Osteoblast (primary cell): ENCODE results near the gene RGL4. TPM values are rescaled to one million over a fixed set of nuclear protein-coding genes. Genes with fewer than 3 reads are reported as not detected.

Source experiments
- DNase-seq: peaks from one replicate; pipeline ENCODE4 v3.0.0; 2011; ENCODE audit warnings: low spot score, mixed read lengths; ENCODE audit not compliant: insufficient read length; ENCODE audit errors: missing footprints
- H2AFZ ChIP-seq: 2 replicates; pipeline ENCODE4 v1.6.0; 2011; ENCODE audit warnings: mild to moderate bottlenecking, low read length
- H3K27ac ChIP-seq: 2 replicates; pipeline ENCODE4 v1.5.1; 2011; ENCODE audit warnings: mild to moderate bottlenecking, low read depth, low read length, moderate library complexity
- H3K27me3 ChIP-seq: 2 replicates; pipeline ENCODE4 v1.6.0; 2012; ENCODE audit warnings: mild to moderate bottlenecking, control low read depth, inconsistent platforms, low read length, moderate library complexity; ENCODE audit not compliant: insufficient read depth
- H3K36me3 ChIP-seq: 2 replicates; pipeline ENCODE4 v1.5.1; 2011; ENCODE audit warnings: mild to moderate bottlenecking, low read length, control low read depth, moderate library complexity; ENCODE audit not compliant: insufficient read depth
- H3K4me1 ChIP-seq: 2 replicates; pipeline ENCODE4 v1.5.1; 2011; ENCODE audit warnings: mild to moderate bottlenecking, low read length, control low read depth, moderate library complexity; ENCODE audit not compliant: insufficient read depth
- H3K4me2 ChIP-seq: 2 replicates; pipeline ENCODE4 v1.6.0; 2011; ENCODE audit warnings: mild to moderate bottlenecking, low read length; ENCODE audit not compliant: insufficient read depth
- H3K4me3 ChIP-seq: fragments of 200-600 bp; sonication (generic); 3 replicates; pipeline ENCODE4 v1.5.1; 2012; ENCODE audit warnings: mild to moderate bottlenecking, low read length, inconsistent platforms; ENCODE audit not compliant: insufficient read depth
- H3K79me2 ChIP-seq: 2 replicates; pipeline ENCODE4 v1.6.0; 2012; ENCODE audit warnings: mild to moderate bottlenecking, low read length, control low read depth, inconsistent platforms; ENCODE audit not compliant: insufficient read depth
- H3K9me3 ChIP-seq: 2 replicates; pipeline ENCODE4 v1.5.1; 2011; ENCODE audit warnings: low read depth, low read length, control low read depth
- H4K20me1 ChIP-seq: 2 replicates; pipeline ENCODE4 v1.6.0; 2012; ENCODE audit warnings: mild to moderate bottlenecking, low read length, control low read depth; ENCODE audit not compliant: insufficient read depth
- total RNA-seq: library from RNA; depleted of rRNA; stranded (reverse); fragments of >200 nt; gene quantifications from 2 replicates; pipeline ENCODE4 v1.2.3, GENCODE V29; 2012
- TF ChIP-seq, protein P1 (sequence below): IDR thresholded peaks from 2 replicates; pipeline ENCODE4 v1.5.1; 2011; ENCODE audit warnings: mild to moderate bottlenecking, low read depth, low read length, moderate library complexity; ENCODE audit errors: extremely low read depth

RGL4 gene
- total RNA-seq, 1 donor: not detected

DNA sequence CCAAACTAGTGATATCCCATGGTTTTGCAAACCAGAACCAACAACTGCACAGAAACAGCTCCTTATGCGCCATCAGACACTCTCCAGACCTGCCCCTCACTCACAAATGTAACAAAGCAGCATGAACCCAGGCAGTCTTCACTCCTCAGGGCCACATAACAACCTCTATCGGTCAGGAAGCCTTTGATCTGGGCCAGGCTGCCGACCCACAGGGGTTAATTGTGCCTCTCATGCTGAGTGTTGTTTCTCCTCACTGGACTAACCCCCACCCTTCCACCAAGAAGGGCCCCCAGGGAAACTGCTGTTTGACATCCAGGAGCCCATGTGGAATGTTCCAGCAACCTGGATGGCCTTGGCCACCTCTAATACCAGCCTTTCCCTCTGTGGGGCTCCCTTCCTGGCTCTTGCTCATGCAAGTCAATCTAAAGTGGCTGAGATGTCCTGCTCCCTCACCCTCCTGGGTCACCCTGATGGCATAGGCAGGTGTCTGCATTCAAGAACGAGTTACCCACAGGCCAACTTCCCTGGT, 7.9 kb upstream of the RGL4 start:
- H4K20me1 ChIP-seq: no peaks in the 10 kb centered on the region
- H3K79me2 ChIP-seq: no peaks in the 10 kb centered on the region
- H3K4me3 ChIP-seq: no peak overlapping the region
- no peak overlapping the region for H2AFZ ChIP-seq
- H3K27me3 ChIP-seq: no peaks in the 10 kb centered on the region
- H3K4me1 ChIP-seq: no peaks in the 10 kb centered on the region
- H3K27ac ChIP-seq: no peak overlapping the region
- H3K36me3 ChIP-seq: no peaks in the 10 kb centered on the region
- H3K9me3 ChIP-seq: no peaks in the 10 kb centered on the region
- no peak for DNase-seq
- TF ChIP-seq, protein P1, sequence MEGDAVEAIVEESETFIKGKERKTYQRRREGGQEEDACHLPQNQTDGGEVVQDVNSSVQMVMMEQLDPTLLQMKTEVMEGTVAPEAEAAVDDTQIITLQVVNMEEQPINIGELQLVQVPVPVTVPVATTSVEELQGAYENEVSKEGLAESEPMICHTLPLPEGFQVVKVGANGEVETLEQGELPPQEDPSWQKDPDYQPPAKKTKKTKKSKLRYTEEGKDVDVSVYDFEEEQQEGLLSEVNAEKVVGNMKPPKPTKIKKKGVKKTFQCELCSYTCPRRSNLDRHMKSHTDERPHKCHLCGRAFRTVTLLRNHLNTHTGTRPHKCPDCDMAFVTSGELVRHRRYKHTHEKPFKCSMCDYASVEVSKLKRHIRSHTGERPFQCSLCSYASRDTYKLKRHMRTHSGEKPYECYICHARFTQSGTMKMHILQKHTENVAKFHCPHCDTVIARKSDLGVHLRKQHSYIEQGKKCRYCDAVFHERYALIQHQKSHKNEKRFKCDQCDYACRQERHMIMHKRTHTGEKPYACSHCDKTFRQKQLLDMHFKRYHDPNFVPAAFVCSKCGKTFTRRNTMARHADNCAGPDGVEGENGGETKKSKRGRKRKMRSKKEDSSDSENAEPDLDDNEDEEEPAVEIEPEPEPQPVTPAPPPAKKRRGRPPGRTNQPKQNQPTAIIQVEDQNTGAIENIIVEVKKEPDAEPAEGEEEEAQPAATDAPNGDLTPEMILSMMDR: no peak
- H3K4me2 ChIP-seq: no peak overlapping the region

DNA sequence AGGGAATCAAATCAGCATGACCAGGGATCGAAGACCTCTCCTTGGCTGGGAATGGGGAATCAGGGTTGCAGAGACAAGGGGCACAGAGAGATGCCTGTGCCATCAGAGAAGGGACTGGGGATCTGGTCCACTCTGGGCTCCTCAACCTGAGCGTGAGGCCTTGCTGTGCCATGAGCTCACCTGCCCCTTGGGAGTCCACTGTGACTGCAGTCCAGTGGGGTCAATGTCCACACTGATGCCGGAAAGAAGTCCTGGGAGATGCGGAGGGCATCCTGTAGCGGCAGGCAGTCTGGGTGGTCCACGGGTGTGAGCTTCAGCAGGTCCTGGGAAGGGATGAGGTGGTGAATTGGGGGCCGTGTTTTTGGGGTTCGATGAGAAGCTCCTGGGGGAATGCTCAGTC, 7.3 kb upstream of the RGL4 start:
- Histone ChIP-seq H3K27ac (no peak overlapping the region), H3K36me3 (no peaks in the 10 kb centered on the region), H3K4me2 (no peak overlapping the region), H3K9me3 (no peaks in the 10 kb centered on the region), H3K4me1 (no peaks in the 10 kb centered on the region), H4K20me1 (peaks cover 2% of the 10 kb centered on the region), H3K4me3 (no peak overlapping the region), H3K79me2 (no peaks in the 10 kb centered on the region), H3K27me3 (no peaks in the 10 kb centered on the region), H2AFZ (no peak overlapping the region)
- DNase-seq: no peak
- TF ChIP-seq, protein P1: no peak

DNA sequence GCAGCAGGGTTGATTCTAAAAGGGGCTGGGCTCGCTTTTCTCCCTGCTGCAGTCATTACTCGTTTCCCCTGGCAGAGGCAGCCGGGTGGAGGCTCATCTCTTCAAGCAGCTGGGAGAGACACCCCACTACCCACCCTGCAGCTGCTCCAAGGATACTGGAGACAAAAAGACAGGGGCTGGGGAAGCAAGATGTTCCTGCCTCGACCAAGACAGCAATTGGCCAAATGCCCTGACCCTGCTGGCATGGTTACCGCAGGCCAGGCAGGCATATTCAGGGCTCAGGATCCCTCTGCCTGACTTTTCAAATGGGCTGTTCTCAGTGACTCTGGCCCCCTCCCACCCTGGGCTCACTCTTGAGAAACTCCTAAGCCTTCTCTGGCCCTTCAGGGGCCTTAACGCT, 6.8 kb upstream of the RGL4 start:
- no peak overlapping the region for H2AFZ ChIP-seq
- H3K9me3 ChIP-seq: no peaks in the 10 kb centered on the region
- H3K79me2 ChIP-seq: no peaks in the 10 kb centered on the region
- no peak overlapping the region for H3K4me2 ChIP-seq
- no peak for DNase-seq
- peaks cover 2% of the 10 kb centered on the region for H4K20me1 ChIP-seq
- H3K36me3 ChIP-seq: no peaks in the 10 kb centered on the region
- no peak overlapping the region for H3K4me3 ChIP-seq
- H3K27ac ChIP-seq: no peak overlapping the region
- H3K27me3 ChIP-seq: no peaks in the 10 kb centered on the region
- no peaks in the 10 kb centered on the region for H3K4me1 ChIP-seq
- TF ChIP-seq, protein P1: no peak

DNA sequence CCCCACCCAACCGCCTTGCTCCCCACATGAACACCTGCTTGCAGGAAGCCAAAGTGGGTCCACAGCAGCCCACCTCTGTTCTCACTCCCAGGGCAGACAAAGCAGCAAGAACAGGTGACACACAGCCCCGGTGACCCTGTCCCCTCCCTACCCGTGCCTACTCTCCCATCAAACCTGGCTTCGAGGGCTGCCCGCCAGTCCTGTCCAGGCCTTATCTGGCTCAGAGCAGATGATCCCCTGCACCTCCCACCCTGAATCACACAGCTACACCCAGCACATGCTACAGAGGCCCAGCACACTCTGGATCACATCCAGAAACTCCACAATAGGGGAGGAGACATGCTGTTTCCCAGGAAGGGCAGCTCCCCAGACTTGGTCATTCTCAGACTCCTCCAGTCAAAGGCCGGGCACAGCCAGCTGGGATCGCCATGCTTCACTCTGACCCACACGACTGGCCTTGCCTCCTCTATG, 6.2 kb upstream of the RGL4 start:
- H3K27ac ChIP-seq: no peak overlapping the region
- H3K36me3 ChIP-seq: no peaks in the 10 kb centered on the region
- peaks cover 2% of the 10 kb centered on the region for H4K20me1 ChIP-seq
- TF ChIP-seq, protein P1: no peak
- no peak overlapping the region for H3K4me2 ChIP-seq
- H2AFZ ChIP-seq: no peak overlapping the region
- H3K9me3 ChIP-seq: no peaks in the 10 kb centered on the region
- no peaks in the 10 kb centered on the region for H3K79me2 ChIP-seq
- no peaks in the 10 kb centered on the region for H3K27me3 ChIP-seq
- no peak for DNase-seq
- no peak overlapping the region for H3K4me3 ChIP-seq
- no peaks in the 10 kb centered on the region for H3K4me1 ChIP-seq
